Stimulated activated CD8-positive, alpha-beta memory T cell treated with anti-CD3 and anti-CD28 coated beads, Interleukin-15, amount 100 ng/mL, for 48 hours (primary cell): Measurements from ENCODE around the gene TERT.
"Not testable (repeated sequence)": the region's sequence is repeated elsewhere in the genome, so short reads cannot be mapped to it uniquely, and the experiment has no call there.

ENCODE experiments used
- DNase-seq, 2 donors: peaks; one replicate each; pipeline ENCODE4 v3.0.0-alpha.2; 2020; ENCODE audit warnings: low read depth in 2 of 2

TERT gene

GRCh38 chr5:1278656-1279442, 16.0 kb downstream of the TERT start:
- DNase-seq, result no peak

DNA sequence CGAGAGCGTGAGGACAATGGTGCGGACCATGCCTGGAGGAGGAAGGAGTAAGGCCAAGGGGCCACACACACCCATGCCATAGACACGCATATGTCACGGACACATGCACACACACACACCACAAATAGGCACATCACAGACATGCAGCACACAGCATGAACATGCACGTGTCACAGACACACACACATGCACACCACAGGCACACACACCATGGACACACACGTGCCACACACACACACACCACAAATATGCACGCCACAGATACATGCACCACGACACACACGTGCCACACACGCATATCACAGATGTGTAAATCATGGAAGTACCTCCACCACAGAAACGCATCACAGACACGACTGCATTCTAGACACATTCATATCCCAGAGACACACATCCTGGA, 16.7 kb downstream of the TERT start:
- DNase-seq, result no peak

- DNase-seq, result no peak
These were observed 17.1 kb downstream of the TERT start for GRCh38 chr5:1277781-1278180.

- no peak for DNase-seq
These were observed 17.5 kb downstream of the TERT start for GRCh38 chr5:1277331-1277730.

DNA sequence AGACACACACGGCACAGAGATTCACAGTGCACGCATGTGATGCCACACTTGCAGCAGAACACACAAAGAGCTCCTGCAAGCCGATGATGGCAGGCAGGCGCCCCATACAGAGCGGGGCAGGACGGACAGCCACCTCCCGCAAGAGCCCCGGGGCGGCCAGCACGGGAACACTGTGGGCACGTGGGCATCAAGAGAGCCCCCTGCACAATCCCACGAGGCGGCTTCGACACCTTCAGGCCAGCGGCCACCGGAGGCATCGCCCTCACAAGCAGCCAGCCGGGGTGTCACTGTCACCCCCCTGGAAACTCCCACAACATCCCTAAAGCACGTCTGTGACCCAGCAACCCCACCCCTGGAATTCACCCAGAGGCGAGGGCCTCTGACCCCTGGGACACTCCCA, 17.9 kb downstream of the TERT start:
- DNase-seq, result no peak

DNA sequence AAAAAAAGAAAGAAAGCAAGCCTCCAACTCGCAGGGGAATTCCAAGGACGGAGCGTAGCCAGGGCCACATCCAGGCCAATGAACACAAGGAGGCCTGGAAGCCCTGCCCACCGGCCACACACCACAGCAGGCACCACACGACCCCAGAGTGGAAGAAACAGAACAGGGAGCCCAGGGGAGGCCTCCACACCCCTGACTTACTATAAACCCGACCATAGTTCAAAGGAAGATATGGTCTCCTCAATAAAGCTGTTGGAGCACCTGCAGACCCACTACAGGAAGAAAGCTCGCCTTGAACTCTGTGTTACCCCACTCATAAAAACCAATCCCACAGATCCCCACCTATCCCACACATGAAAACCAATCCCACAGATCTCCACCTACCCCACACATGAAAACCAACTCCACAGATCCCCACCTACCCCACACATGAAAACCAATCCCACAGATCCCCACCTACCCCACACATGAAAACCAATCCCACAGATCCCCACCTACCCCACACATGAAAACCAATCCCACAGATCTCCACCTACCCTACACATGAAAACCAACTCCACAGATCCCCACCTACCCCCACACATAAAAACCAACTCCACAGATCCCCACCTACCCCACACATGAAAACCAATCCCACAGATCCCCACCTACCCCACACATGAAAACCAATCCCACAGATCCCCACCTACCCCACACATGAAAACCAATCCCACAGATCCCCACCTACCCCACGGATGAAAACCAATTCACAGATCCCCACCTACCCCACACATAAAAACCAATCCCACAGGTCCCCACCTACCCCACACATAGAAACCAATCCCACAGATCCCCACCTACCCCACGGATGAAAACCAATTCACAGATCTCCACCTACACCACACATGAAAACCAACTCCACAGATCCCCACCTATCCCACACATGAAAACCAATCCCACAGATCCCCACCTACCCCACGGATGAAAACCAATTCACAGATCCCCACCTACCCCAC, 19.2 kb downstream of the TERT start:
- not testable (repeated sequence) for DNase-seq

- no peak for DNase-seq
These were observed 20.4 kb downstream of the TERT start for GRCh38 chr5:1274471-1274870.

- no peak for DNase-seq
These were observed 21.1 kb downstream of the TERT start for GRCh38 chr5:1273745-1274144.

DNA sequence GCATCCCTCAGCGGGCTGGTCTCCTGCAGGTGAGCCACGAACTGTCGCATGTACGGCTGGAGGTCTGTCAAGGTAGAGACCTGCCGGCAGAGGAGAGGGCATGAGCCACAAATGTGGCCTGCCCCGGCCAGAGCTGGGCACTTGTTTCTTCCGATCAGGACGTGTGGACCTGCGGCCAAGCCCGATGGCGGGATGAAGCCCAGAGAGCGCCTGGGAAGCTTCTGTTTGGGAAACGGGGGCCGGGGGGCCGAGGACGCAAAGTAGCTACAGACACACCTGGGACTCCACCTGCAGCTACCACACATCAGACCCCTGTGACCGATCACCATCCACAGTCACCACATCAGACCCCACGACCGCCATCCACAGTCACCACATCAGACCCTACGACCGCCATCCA, 22.7 kb downstream of the TERT start:
- DNase-seq, result no peak

- DNase-seq, result no peak
These were observed 23.6 kb downstream of the TERT start for GRCh38 chr5:1270933-1271914.

DNA sequence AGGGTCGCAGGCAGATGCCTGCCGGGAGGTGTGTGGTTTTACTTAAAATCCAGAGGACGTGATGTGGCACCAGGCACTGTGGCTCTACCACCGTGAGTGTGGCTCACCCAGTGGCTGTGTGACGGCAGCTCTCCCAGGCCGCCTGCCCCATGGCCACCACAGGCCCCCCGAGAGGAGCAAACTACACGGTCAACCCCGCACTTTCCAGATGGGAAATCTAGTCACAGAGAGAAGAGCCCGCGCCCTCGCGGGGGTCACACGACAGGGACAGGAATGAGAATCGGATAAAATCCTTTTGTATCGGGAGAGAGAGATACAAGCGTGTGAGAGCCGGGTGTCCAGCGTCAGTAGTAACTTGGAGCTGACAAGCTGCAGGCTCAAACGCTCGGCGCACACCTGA, 24.4 kb downstream of the TERT start:
- no peak for DNase-seq

DNA sequence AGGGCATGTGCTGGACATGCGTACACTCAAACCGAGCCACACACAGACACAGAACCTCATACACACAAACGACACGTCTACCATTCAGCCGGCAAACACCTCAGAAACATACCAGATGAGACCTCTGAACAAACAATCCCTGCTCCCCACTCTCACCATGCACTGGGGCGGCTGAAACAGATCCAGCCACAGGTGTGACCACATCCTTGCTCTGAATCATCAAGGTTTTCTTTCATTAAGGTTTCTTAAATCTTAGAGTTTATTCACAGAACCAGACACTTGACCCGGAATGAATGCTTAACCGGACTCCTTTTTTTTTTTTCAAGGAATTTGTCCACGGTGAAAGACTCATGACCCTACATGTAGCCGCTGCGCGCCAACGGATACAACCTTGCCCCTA, 26.2 kb downstream of the TERT start:
- peak; percentile 26 to 43 for DNase-seq

DNA sequence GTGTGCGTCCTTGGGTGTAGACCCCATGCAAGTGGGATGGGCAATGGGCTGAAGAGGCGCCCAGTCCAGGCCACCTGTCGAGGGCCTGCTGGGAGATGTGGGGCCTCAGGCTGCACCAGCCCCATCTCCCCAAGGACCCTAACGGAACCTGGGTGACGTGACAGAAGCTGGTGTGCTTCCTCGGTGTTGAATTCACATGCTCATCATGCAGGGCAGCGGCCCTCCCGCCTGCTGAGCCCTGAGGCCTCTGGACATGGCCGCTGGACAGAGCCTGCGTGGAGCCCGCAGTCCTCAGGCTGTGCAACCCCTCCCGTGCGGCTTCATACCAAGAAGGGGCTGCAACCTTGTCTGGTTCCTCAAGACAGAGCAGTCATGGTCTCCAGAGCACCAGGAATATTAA, 26.8 kb downstream of the TERT start:
- no peak for DNase-seq

GRCh38 chr5:1267464-1267863, 27.4 kb downstream of the TERT start:
- DNase-seq, result not testable (repeated sequence)

DNA sequence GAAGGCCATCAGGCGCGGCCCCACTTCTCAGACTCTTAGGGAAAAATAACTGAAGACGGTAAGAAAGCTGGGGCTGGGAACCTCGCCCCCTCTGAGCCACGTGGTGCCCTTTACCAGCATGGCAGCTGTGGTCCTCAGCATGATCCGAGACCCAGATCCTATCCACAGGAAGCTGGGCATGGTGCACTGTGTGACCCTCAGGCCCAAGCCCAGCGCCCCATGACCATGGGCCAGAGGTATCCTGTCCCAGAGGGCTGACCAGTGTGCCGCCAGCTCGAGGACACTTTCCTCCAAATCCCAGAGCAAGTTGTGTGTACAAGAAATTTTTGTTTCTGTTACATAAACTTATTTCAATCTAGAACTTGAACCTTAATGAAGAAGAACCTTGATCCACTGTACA, 28.1 kb downstream of the TERT start:
- DNase-seq, result no peak

- DNase-seq, result no peak
These were observed 29.1 kb downstream of the TERT start for GRCh38 chr5:1265461-1266455.

DNA sequence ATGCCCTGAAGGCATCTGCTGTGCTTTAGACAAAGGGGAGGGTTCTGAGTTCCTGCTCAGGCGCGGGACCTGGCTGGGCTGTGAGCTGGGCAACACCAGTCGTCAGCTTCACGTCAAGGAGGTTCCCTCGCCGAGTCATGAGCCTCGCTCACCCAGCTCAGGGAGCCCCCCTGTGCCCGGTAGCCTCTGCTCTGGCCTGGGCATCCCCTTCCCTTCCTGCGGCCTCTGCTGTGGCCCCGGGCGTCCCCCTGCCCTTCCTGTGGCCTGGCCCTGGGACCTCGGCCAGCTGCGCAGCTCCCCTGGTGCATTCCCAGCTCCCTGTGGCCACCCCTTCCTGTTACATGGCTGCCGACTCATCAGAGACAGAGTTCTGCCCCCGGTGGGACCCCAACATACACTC, 29.8 kb downstream of the TERT start:
- no peak for DNase-seq

DNA sequence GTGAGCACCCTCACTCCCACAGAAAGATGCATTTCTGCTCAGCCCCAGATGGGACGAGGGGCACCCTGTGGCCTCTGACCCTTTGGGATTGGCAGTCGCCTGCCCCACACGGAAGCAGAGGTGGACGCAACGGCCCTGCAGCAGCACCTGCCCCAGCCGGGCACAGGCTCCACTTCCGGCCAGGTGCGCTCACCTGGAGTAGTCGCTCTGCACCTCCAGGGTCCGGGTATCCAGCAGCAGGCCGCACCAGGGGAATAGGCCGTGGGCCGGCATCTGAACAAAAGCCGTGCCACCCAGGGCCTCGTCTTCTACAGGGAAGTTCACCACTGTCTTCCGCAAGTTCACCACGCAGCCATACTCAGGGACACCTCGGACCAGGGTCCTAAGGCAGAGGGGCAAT, 30.7 kb downstream of the TERT start:
- no peak for DNase-seq

GRCh38 chr5:1262381-1262780, 32.5 kb downstream of the TERT start:
- no peak for DNase-seq

- no peak for DNase-seq
These were observed 33.2 kb downstream of the TERT start for GRCh38 chr5:1261643-1262042.
